ENCODE results near the gene XIRP1.

GRCh38 chr3:39192490-39193092 is at the start of gene XIRP1:
- TF ChIP-seq CTCF (IDR thresholded peaks at IDR 0.05) (no peak), POLR2A (IDR thresholded peaks at IDR 0.05) (no peak)
